IMR-90 (cell line): Measurements from ENCODE around the gene TBC1D1. TPM values are rescaled to one million over a fixed set of nuclear protein-coding genes. Genes with fewer than 3 reads are reported as not detected.

ENCODE experiments used
- ATAC-seq: fragments of 200-7000 bp; cut with Tn5 transposase; 2 replicates; pipeline ENCODE4 v1.9.1; 2020; ENCODE audit warnings: low read depth, mild to moderate bottlenecking, moderate library complexity
- BruUV-seq: library from RNA; stranded (reverse); fragments of 400-500 nt; replicated peaks from 2 replicates; lab custom pipeline; 2021; lab: Mats Ljungman, UMichigan
- CTCF ChIA-PET: fragments of 300-600 bp; formaldehyde crosslinking; extraction: SDS; loops from one replicate; lab custom pipeline; 2021; ENCODE audit warnings: antibody characterized with exemption; lab: Yijun Ruan, JAX
- POLR2A ChIA-PET: fragments of 300-600 bp; sonication (Branson Sonifier 250); formaldehyde crosslinking; loops from one replicate; lab custom pipeline; 2022; ENCODE audit warnings: antibody characterized with exemption; ENCODE audit not compliant: unreplicated experiment; lab: Charles Lee
- DNase-seq: peaks from one replicate; pipeline ENCODE4 v3.0.0; 2013
- H2AFZ ChIP-seq: replicated peaks from 2 replicates; pipeline ENCODE3; 2013; ENCODE audit warnings: low read length, mild to moderate bottlenecking; ENCODE audit not compliant: poor library complexity
- H2AK5ac ChIP-seq: 2 replicates; pipeline ENCODE4 v1.6.1; 2013; ENCODE audit warnings: low read depth, low read length, inconsistent platforms
- H2AK9ac ChIP-seq: replicated peaks from 2 replicates; pipeline ENCODE3; 2013; ENCODE audit warnings: mild to moderate bottlenecking, low read depth, low read length, moderate library complexity; ENCODE audit not compliant: poor library complexity
- H2BK120ac ChIP-seq: 2 replicates; pipeline ENCODE4 v1.6.1; 2013; ENCODE audit warnings: low read depth, low read length, inconsistent platforms
- H2BK15ac ChIP-seq: 3 replicates; pipeline ENCODE4 v1.6.1; 2013; ENCODE audit warnings: low read depth, low read length, inconsistent platforms
- H2BK20ac ChIP-seq: 2 replicates; pipeline ENCODE4 v1.6.1; 2013; ENCODE audit warnings: low read depth, mild to moderate bottlenecking, inconsistent platforms, low read length, moderate library complexity
- H2BK5ac ChIP-seq: 2 replicates; pipeline ENCODE4 v1.6.1; 2013; ENCODE audit warnings: mild to moderate bottlenecking, low read depth, low read length, inconsistent platforms; ENCODE audit not compliant: poor library complexity, severe bottlenecking
- H3K14ac ChIP-seq: replicated peaks from 2 replicates; pipeline ENCODE4 v1.6.1; 2013; ENCODE audit warnings: low read depth, low read length, inconsistent platforms
- H3K18ac ChIP-seq: 2 replicates; pipeline ENCODE4 v1.6.1; 2013; ENCODE audit warnings: low read depth, low read length, control low read depth
- H3K23ac ChIP-seq: 2 replicates; pipeline ENCODE4 v1.6.1; 2013; ENCODE audit warnings: low read depth, low read length, inconsistent platforms
- H3K27ac ChIP-seq: 2 replicates; pipeline ENCODE4 v1.5.1; 2013; ENCODE audit warnings: mild to moderate bottlenecking, control low read depth, low read length; ENCODE audit not compliant: insufficient read depth
- H3K27me3 ChIP-seq: 2 replicates; pipeline ENCODE4 v1.6.1; 2013; ENCODE audit warnings: low read length; ENCODE audit not compliant: control insufficient read depth, insufficient read depth
- H3K36me3 ChIP-seq: 2 replicates; pipeline ENCODE4 v1.6.1; 2013; ENCODE audit warnings: low read length, mixed read lengths; ENCODE audit not compliant: control insufficient read depth, insufficient read depth
- H3K4ac ChIP-seq: 2 replicates; pipeline ENCODE4 v1.6.1; 2013; ENCODE audit warnings: low read depth, low read length, inconsistent platforms
- H3K4me1 ChIP-seq: 2 replicates; pipeline ENCODE4 v1.6.1; 2013; ENCODE audit warnings: low read length, mixed read lengths; ENCODE audit not compliant: control insufficient read depth, insufficient read depth
- H3K4me2 ChIP-seq: 2 replicates; pipeline ENCODE4 v1.6.1; 2013; ENCODE audit warnings: low read depth, mild to moderate bottlenecking, control low read depth, low read length, moderate library complexity
- H3K4me3 ChIP-seq: 2 replicates; pipeline ENCODE4 v1.5.1; 2013; ENCODE audit warnings: low read depth, mild to moderate bottlenecking, control low read depth, low read length, moderate library complexity; ENCODE audit not compliant: insufficient read depth
- H3K56ac ChIP-seq: 2 replicates; pipeline ENCODE4 v1.6.1; 2013; ENCODE audit warnings: low read length, inconsistent platforms; ENCODE audit not compliant: insufficient read depth; ENCODE audit errors: extremely low read depth
- H3K79me1 ChIP-seq, 2 experiments: 2 replicates each; pipeline ENCODE4 v1.6.1; 2013; ENCODE audit warnings: low read length in 2 of 2, inconsistent platforms in 1 of 2, low read depth in 1 of 2
- H3K9ac ChIP-seq: 2 replicates; pipeline ENCODE4 v1.6.1; 2013; ENCODE audit warnings: low read depth, low read length, control low read depth
- H3K9me1 ChIP-seq: 2 replicates; pipeline ENCODE4 v1.6.1; 2013; ENCODE audit warnings: low read length, inconsistent platforms; ENCODE audit not compliant: insufficient read depth
- H3K9me3 ChIP-seq: 2 replicates; pipeline ENCODE4 v1.6.1; 2013; ENCODE audit warnings: low read length; ENCODE audit not compliant: control insufficient read depth, insufficient read depth
- H4K20me1 ChIP-seq: 2 replicates; pipeline ENCODE4 v1.6.1; 2013; ENCODE audit warnings: low read length, inconsistent platforms; ENCODE audit not compliant: insufficient read depth
- H4K5ac ChIP-seq: 2 replicates; pipeline ENCODE4 v1.6.1; 2013; ENCODE audit warnings: mild to moderate bottlenecking, low read depth, low read length, control low read depth
- H4K8ac ChIP-seq, 2 experiments: 2 replicates each; pipeline ENCODE4 v1.6.1; 2013; ENCODE audit warnings: low read depth in 2 of 2, low read length in 2 of 2, control low read depth in 1 of 2, inconsistent platforms in 1 of 2
- H4K91ac ChIP-seq: 2 replicates; pipeline ENCODE4 v1.6.1; 2013; ENCODE audit warnings: low read depth, low read length, inconsistent platforms; ENCODE audit not compliant: insufficient read depth
- BHLHE40 ChIP-seq: fragments of 150-350 bp; IDR thresholded peaks from 2 replicates; pipeline ENCODE4 v1.6.1; 2016; ENCODE audit warnings: mild to moderate bottlenecking, low read depth, low read length
- CEBPB ChIP-seq: IDR thresholded peaks from 2 replicates; pipeline ENCODE4 v1.6.1; 2012; ENCODE audit warnings: low read depth, low read length, improper control_type of control experiment
- CHD1 ChIP-seq: IDR thresholded peaks from 2 replicates; pipeline ENCODE4 v1.6.1; 2012; ENCODE audit warnings: low read depth, low read length, improper control_type of control experiment
- MAFK ChIP-seq: IDR thresholded peaks from 2 replicates; pipeline ENCODE4 v1.6.1; 2012; ENCODE audit warnings: low read depth, low read length, improper control_type of control experiment
- MAZ ChIP-seq: IDR thresholded peaks from 2 replicates; pipeline ENCODE4 v1.6.1; 2012; ENCODE audit warnings: low read depth, mild to moderate bottlenecking, low read length, improper control_type of control experiment, moderate library complexity, borderline replicate concordance
- MXI1 ChIP-seq: IDR thresholded peaks from 2 replicates; pipeline ENCODE4 v1.6.1; 2012; ENCODE audit warnings: low read depth, mild to moderate bottlenecking, low read length, moderate library complexity, borderline replicate concordance
- RAD21 ChIP-seq: IDR thresholded peaks from 2 replicates; pipeline ENCODE4 v1.6.1; 2012; ENCODE audit warnings: low read length, improper control_type of control experiment
- RFX5 ChIP-seq: IDR thresholded peaks from 2 replicates; pipeline ENCODE4 v1.8.0; 2012; ENCODE audit warnings: low read depth, mild to moderate bottlenecking, low read length, moderate library complexity
- SMC3 ChIP-seq: fragments of 150-350 bp; IDR thresholded peaks from 2 replicates; pipeline ENCODE4 v1.6.1; 2016; ENCODE audit warnings: low read depth, mild to moderate bottlenecking, antibody characterized with exemption, low read length, moderate library complexity
- whole genome bisulfite sequencing, 2 experiments: methylation state at CpG; one replicate each; pipeline versions ENCODE4 v1.1.5 to v1.1.7; 2013; ENCODE audit warnings: missing lambda C conversion rate in 2 of 2; ENCODE audit not compliant: insufficient read length in 1 of 2; ENCODE audit errors: extremely low coverage in 2 of 2; 5-methylcytosine and 5-hydroxymethylcytosine counted together
- dilution Hi-C: fragments of 300-500 bp; cut with HindIII; formaldehyde crosslinking; loops from one replicate; pipeline ENCODE4 v1.14.3; 2018; ENCODE audit warnings: low sequenced_read_pairs; ENCODE audit not compliant: unreplicated experiment
- in situ Hi-C: fragments of 300-500 bp; cut with MboI; formaldehyde crosslinking; loops from 3 replicates; pipeline ENCODE4 v1.14.3; 2019; ENCODE audit warnings: low sequenced_read_pairs, inconsistent platforms, mixed read lengths
- intact Hi-C: fragments of 100-400 bp; cut with micrococcal nuclease; formaldehyde crosslinking; loops from 2 replicates; pipeline ENCODE4 v1.10.0; 2022
- polyA plus RNA-seq, 3 experiments: library from polyadenylated mRNA; depleted of rRNA; stranded (reverse); fragments of >200 nt; gene quantifications; 2 replicates each; pipeline ENCODE4 v1.2.3, GENCODE V29; 2012; ENCODE audit warnings: low replicate concordance in 1 of 3
- total RNA-seq: library from RNA; depleted of rRNA; stranded (reverse); fragments of >200 nt; gene quantifications from 2 replicates; pipeline ENCODE4 v1.2.3, GENCODE V29; 2012
- TF ChIP-seq, protein P1 (sequence below): conservative IDR thresholded peaks from 2 replicates; pipeline ENCODE4 v1.5.1; 2012; ENCODE audit warnings: mild to moderate bottlenecking, low read depth, low read length, improper control_type of control experiment
- TF ChIP-seq, protein P2 (sequence below): fragments of 150-350 bp; IDR thresholded peaks from 2 replicates; pipeline ENCODE4 v1.6.1; 2016; ENCODE audit warnings: low read depth, mild to moderate bottlenecking, low read length, moderate library complexity, borderline replicate concordance
- TF ChIP-seq, protein P3 (sequence below): fragments of 150-350 bp; IDR thresholded peaks from 2 replicates; pipeline ENCODE4 v1.6.1; 2017; ENCODE audit warnings: mild to moderate bottlenecking, antibody characterized with exemption, low read length, low read depth

The TBC1D1 gene
- total and polyA plus RNA-seq, 2 of the 4 experiments (the other 2 are of a cell fraction), result 42.4 to 104 TPM

DNA sequence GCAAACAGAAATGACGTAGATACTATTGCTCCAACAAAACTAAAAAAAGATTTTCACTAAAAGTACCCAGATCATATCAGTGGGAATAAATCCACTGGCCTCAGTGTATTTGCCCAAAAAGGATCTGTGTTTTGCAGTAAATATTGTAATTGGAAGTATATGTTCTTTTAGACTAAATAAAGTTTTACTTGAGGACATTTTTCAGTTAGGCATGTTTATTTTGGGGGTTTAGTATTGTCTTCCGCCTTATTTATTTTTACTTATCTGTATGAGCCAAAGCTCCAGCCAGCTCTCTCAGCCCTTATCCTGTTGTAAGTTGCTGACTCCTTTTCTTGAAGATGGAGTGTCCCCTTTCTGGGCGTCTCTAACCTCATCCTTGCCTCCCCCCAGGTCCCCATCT lies 119.1 kb downstream of the TBC1D1 start:
- H3K18ac ChIP-seq, result no peak overlapping the region
- peaks cover 23 to 45% of the 10 kb centered on the region in 2 experiments for H3K79me1 ChIP-seq
- H2BK20ac ChIP-seq, result no peak overlapping the region
- no peak overlapping the region for H2AFZ ChIP-seq
- ChIA-PET CTCF (no interaction called here), POLR2A (no interaction called here)
- no peak overlapping the region for H4K8ac ChIP-seq
- BruUV-seq, result no TSS peak
- no peaks in the 10 kb centered on the region for H3K27me3 ChIP-seq
- H3K9ac ChIP-seq, result no peak overlapping the region; the same call in 1 of the 2 replicates
- no peak overlapping the region for H3K27ac ChIP-seq
- H4K20me1 ChIP-seq, result peaks cover 3% of the 10 kb centered on the region; the same call in 1 of the 2 replicates
- in situ Hi-C loops, result no loop called here
- WGBS, 2 experiments, result no CpG with 5 or more reads among the region's 3 CpGs
- peaks cover 2% of the 10 kb centered on the region; the same call in 1 of the 2 replicates for H3K36me3 ChIP-seq
- H2AK5ac ChIP-seq, result 0 out of 2 replicates have a peak overlapping the region, but pooled peaks have one; percentile 43
- H2BK5ac ChIP-seq, result no peak overlapping the region
- ATAC-seq, result peak; percentile 19; the same call in 1 of the 2 replicates
- no peak for DNase-seq
- no peak overlapping the region for H2AK9ac ChIP-seq
- 0 out of 2 replicates have a peak overlapping the region, but pooled peaks have one; percentile 17 for H4K91ac ChIP-seq
- no peak overlapping the region for H3K56ac ChIP-seq
- H3K4me2 ChIP-seq, result no peak overlapping the region; the same call in 1 of the 2 replicates
- no peak overlapping the region for H3K23ac ChIP-seq
- intact Hi-C loops, result no loop called here
- H3K4me3 ChIP-seq, result no peak overlapping the region
- no peaks in the 10 kb centered on the region for H3K9me3 ChIP-seq
- peak overlapping the region; percentile 56; the same call in 1 of the 2 replicates for H3K4ac ChIP-seq
- TF ChIP-seq RFX5 (no peak), MAFK (no peak), RAD21 (no peak), CEBPB (no peak), SMC3 (no peak), MAZ (no peak), MXI1 (no peak), CHD1 (no peak), BHLHE40 (no peak)
- TF ChIP-seq, protein P1, sequence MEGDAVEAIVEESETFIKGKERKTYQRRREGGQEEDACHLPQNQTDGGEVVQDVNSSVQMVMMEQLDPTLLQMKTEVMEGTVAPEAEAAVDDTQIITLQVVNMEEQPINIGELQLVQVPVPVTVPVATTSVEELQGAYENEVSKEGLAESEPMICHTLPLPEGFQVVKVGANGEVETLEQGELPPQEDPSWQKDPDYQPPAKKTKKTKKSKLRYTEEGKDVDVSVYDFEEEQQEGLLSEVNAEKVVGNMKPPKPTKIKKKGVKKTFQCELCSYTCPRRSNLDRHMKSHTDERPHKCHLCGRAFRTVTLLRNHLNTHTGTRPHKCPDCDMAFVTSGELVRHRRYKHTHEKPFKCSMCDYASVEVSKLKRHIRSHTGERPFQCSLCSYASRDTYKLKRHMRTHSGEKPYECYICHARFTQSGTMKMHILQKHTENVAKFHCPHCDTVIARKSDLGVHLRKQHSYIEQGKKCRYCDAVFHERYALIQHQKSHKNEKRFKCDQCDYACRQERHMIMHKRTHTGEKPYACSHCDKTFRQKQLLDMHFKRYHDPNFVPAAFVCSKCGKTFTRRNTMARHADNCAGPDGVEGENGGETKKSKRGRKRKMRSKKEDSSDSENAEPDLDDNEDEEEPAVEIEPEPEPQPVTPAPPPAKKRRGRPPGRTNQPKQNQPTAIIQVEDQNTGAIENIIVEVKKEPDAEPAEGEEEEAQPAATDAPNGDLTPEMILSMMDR, result no peak
- TF ChIP-seq, protein P2, sequence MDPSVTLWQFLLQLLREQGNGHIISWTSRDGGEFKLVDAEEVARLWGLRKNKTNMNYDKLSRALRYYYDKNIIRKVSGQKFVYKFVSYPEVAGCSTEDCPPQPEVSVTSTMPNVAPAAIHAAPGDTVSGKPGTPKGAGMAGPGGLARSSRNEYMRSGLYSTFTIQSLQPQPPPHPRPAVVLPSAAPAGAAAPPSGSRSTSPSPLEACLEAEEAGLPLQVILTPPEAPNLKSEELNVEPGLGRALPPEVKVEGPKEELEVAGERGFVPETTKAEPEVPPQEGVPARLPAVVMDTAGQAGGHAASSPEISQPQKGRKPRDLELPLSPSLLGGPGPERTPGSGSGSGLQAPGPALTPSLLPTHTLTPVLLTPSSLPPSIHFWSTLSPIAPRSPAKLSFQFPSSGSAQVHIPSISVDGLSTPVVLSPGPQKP, result no peak
- TF ChIP-seq, protein P3, sequence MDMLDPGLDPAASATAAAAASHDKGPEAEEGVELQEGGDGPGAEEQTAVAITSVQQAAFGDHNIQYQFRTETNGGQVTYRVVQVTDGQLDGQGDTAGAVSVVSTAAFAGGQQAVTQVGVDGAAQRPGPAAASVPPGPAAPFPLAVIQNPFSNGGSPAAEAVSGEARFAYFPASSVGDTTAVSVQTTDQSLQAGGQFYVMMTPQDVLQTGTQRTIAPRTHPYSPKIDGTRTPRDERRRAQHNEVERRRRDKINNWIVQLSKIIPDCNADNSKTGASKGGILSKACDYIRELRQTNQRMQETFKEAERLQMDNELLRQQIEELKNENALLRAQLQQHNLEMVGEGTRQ, result no peak
- H4K5ac ChIP-seq, result no peak overlapping the region
- no peak overlapping the region for H2BK15ac ChIP-seq
- peaks cover 15% of the 10 kb centered on the region for H3K9me1 ChIP-seq
- dilution Hi-C loops, result no loop called here
- peak overlapping the region; percentile 44 for H3K14ac ChIP-seq
- H3K4me1 ChIP-seq, result peaks cover 13% of the 10 kb centered on the region; the same call in 1 of the 2 replicates
- H2BK120ac ChIP-seq, result peak overlapping the region; percentile 59
